Prostate gland (tissue), 2 donors: Measurements from ENCODE around the gene BBOX1.

Experiments
- POLR2AphosphoS5 ChIP-seq: sonication (generic); formaldehyde crosslinking; IDR thresholded peaks from one replicate; pipeline ENCODE4 v1.6.1; 2017; ENCODE audit warnings: antibody characterized with exemption
- TF ChIP-seq, protein P1 (sequence below), 4 experiments: fragments of 200-600 bp in 2 of 4; fragments of 450-650 bp in 2 of 4; sonication (generic) in 2 of 4; IDR thresholded peaks; 1 replicate in 3 of 4; 2 replicates in 1 of 4; pipeline ENCODE4 v1.5.1; 2016 to 2019; ENCODE audit warnings: antibody characterized with exemption in 4 of 4, mild to moderate bottlenecking in 2 of 4, moderate library complexity in 2 of 4

DNA sequence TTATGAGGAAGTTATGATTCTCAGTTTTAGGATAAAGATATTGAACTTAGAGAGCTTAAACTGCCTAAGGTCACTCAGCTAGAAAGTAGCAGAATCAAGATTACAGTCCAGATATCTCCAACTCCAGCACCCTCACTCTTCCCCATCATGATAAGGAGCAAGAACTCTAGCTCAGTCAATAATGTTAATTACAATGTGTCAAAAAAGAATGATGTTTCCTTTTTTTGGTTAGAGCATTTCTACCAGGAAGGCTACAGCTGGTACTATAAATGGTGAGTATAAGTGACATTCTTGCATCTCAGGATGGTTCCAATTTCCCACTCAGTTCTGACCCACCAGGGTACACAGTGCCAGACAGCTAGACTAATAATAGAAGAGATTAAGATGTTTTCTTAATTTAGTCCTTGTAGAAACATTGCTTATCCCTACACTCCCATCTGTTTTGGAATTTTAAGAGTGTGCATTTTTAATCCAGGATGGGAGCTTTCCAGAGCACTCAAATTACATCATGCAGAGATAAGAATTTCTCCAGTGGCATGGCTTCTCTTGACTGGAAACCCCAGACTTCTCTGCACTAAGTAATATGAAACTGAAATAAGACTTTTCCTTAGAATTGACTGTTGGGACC is 21.6 kb upstream of the BBOX1 start:
- TF ChIP-seq, protein P1, sequence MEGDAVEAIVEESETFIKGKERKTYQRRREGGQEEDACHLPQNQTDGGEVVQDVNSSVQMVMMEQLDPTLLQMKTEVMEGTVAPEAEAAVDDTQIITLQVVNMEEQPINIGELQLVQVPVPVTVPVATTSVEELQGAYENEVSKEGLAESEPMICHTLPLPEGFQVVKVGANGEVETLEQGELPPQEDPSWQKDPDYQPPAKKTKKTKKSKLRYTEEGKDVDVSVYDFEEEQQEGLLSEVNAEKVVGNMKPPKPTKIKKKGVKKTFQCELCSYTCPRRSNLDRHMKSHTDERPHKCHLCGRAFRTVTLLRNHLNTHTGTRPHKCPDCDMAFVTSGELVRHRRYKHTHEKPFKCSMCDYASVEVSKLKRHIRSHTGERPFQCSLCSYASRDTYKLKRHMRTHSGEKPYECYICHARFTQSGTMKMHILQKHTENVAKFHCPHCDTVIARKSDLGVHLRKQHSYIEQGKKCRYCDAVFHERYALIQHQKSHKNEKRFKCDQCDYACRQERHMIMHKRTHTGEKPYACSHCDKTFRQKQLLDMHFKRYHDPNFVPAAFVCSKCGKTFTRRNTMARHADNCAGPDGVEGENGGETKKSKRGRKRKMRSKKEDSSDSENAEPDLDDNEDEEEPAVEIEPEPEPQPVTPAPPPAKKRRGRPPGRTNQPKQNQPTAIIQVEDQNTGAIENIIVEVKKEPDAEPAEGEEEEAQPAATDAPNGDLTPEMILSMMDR (IDR thresholded peaks at IDR 0.05), result no peak
- TF ChIP-seq POLR2AphosphoS5, result no peak
